PC-3 (cell line): ENCODE results near the gene SLC35E3.

Source experiments
- EZH2 ChIP-seq: fragments of 300-600 bp; sonication (generic); IDR thresholded peaks from one replicate; pipeline ENCODE4 v1.6.1; 2017; ENCODE audit warnings: antibody characterized with exemption, mild to moderate bottlenecking, low read length; ENCODE audit not compliant: unreplicated experiment
- EZH2phosphoT487 ChIP-seq: fragments of 300-600 bp; sonication (generic); IDR thresholded peaks from 2 replicates; pipeline ENCODE4 v1.6.1; 2018; ENCODE audit warnings: mild to moderate bottlenecking, antibody characterized with exemption, low read length, borderline replicate concordance
- TF ChIP-seq, protein P1 (sequence below): fragments of 300-600 bp; sonication (generic); conservative IDR thresholded peaks from 2 replicates; pipeline ENCODE4 v1.5.1; 2017; ENCODE audit warnings: antibody characterized with exemption, low read depth, mild to moderate bottlenecking, low read length

DNA sequence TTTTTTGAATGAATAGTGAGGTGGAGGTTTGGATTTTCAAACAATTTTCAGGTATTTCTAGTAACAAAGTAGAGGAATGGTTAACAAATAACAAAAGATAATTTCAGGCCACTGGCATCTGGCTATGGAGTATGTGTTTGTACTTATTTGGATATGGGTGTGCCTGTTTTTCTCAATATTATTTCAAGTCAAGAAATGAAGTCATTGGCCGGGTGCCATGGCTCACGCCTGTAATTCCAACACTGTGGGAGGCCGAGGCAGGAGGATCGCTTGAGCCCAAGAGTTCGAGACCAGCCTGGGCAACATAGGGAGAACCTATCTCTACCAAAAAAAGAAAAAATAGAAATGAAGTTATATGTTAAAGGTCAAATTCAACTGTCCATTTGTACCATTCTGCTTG is 13.9 kb downstream of the SLC35E3 start:
- TF ChIP-seq, protein P1, sequence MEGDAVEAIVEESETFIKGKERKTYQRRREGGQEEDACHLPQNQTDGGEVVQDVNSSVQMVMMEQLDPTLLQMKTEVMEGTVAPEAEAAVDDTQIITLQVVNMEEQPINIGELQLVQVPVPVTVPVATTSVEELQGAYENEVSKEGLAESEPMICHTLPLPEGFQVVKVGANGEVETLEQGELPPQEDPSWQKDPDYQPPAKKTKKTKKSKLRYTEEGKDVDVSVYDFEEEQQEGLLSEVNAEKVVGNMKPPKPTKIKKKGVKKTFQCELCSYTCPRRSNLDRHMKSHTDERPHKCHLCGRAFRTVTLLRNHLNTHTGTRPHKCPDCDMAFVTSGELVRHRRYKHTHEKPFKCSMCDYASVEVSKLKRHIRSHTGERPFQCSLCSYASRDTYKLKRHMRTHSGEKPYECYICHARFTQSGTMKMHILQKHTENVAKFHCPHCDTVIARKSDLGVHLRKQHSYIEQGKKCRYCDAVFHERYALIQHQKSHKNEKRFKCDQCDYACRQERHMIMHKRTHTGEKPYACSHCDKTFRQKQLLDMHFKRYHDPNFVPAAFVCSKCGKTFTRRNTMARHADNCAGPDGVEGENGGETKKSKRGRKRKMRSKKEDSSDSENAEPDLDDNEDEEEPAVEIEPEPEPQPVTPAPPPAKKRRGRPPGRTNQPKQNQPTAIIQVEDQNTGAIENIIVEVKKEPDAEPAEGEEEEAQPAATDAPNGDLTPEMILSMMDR: no peak
- no peak for TF ChIP-seq EZH2phosphoT487
- no peak for TF ChIP-seq EZH2
